AML-193 (cell line): ENCODE data around the gene PCDHA9.
"Not testable (repeated sequence)": the region's sequence is repeated elsewhere in the genome, so short reads cannot be mapped to it uniquely, and the experiment has no call there.

ENCODE experiments used
- DNase-seq, 2 experiments: peaks; one replicate each; lab custom pipeline; 2025; lab: John Stamatoyannopoulos, UW

The PCDHA9 gene

GRCh38 chr5:140876541-140877261, 28.5 kb downstream of the PCDHA9 start:
- not testable (repeated sequence) for DNase-seq

GRCh38 chr5:140877262-140877581, 29.0 kb downstream of the PCDHA9 start:
- DNase-seq = no peak

- DNase-seq = no peak
Measured at GRCh38 chr5:140881889-140882590, 33.9 kb downstream of the PCDHA9 start, which contains the start of gene PCDHA13. PCDHA13 (plus strand) TSS chr5:140882124; CDS start chr5:140882269, 145 bp downstream.

- DNase-seq = no peak
Measured at GRCh38 chr5:140882591-140882899, 34.4 kb downstream of the PCDHA9 start.

- no peak for DNase-seq
Measured at GRCh38 chr5:140883373-140883772, 35.2 kb downstream of the PCDHA9 start.

- no peak for DNase-seq
Measured at GRCh38 chr5:140883927-140884697, 35.9 kb downstream of the PCDHA9 start.
